Natural killer cell (primary cell): ENCODE measurements around the gene OSBPL9. TPM values are rescaled to one million over a fixed set of nuclear protein-coding genes. Genes with fewer than 3 reads are reported as not detected.
A peak's percentile ranks its signal among the peaks of the same experiment; 100 is the strongest.

Experiments used
- ATAC-seq, 3 donors: fragments of 150-1000 bp in 2 of 3; fragments of 200-7000 bp in 1 of 3; cut with Tn5 transposase; 1 replicate in 1 of 3; 2 replicates in 2 of 3; pipeline ENCODE4 v1.10.0; 2021; ENCODE audit warnings: mild to moderate bottlenecking in 2 of 3, moderate library complexity in 2 of 3
- DNase-seq, 2 donors: peaks; one replicate each; pipeline versions ENCODE4 v3.0.0 to v3.0.0-alpha.2; 2013 to 2021; ENCODE audit warnings: mixed read lengths in 1 of 2
- H3K27ac ChIP-seq: one replicate; pipeline ENCODE4 v1.5.1; 2013; ENCODE audit warnings: mild to moderate bottlenecking, low read length
- H3K27me3 ChIP-seq: one replicate; pipeline ENCODE4 v1.6.1; 2013; ENCODE audit warnings: low read length; ENCODE audit not compliant: control insufficient read depth, insufficient read depth
- H3K36me3 ChIP-seq: one replicate; pipeline ENCODE4 v1.6.1; 2013; ENCODE audit warnings: low read length; ENCODE audit not compliant: control insufficient read depth, insufficient read depth
- H3K4me1 ChIP-seq: one replicate; pipeline ENCODE4 v1.6.1; 2013; ENCODE audit warnings: low read length; ENCODE audit not compliant: control insufficient read depth, insufficient read depth
- H3K4me3 ChIP-seq: one replicate; pipeline ENCODE4 v1.5.1; 2013; ENCODE audit warnings: low read length
- H3K9me3 ChIP-seq: one replicate; pipeline ENCODE4 v1.6.1; 2013; ENCODE audit warnings: low read length; ENCODE audit not compliant: control insufficient read depth, insufficient read depth
- H3K27ac Mint-ChIP-seq, 2 donors: one replicate each; pipeline ENCODE4 v1.8.0; 2022; ENCODE audit warnings: mild to moderate bottlenecking in 2 of 2, mixed read lengths in 2 of 2, moderate library complexity in 1 of 2
- H3K27me3 Mint-ChIP-seq, 2 donors: one replicate each; pipeline ENCODE4 v1.8.0; 2022; ENCODE audit warnings: low read depth in 2 of 2, mixed read lengths in 2 of 2
- H3K36me3 Mint-ChIP-seq: one replicate; pipeline ENCODE4 v1.8.0; 2022; ENCODE audit warnings: mixed read lengths
- H3K4me1 Mint-ChIP-seq, 2 donors: one replicate each; pipeline ENCODE4 v1.8.0; 2022; ENCODE audit warnings: mixed read lengths in 2 of 2
- H3K4me3 Mint-ChIP-seq: one replicate; pipeline ENCODE4 v1.8.0; 2022; ENCODE audit warnings: mild to moderate bottlenecking, moderate library complexity, mixed read lengths
- H3K9me3 Mint-ChIP-seq, 2 donors: one replicate each; pipeline ENCODE4 v1.8.0; 2022; ENCODE audit warnings: mixed read lengths in 2 of 2
- CTCF ChIP-seq: fragments of 200-600 bp; IDR thresholded peaks from one replicate; pipeline ENCODE4 v1.8.0; 2022; ENCODE audit warnings: antibody characterized with exemption
- WGBS: methylation state at CpG from one replicate; pipeline ENCODE4 v1.1.7; 2013; ENCODE audit warnings: missing lambda C conversion rate; ENCODE audit not compliant: insufficient coverage; 5-methylcytosine and 5-hydroxymethylcytosine counted together
- intact Hi-C: fragments of 100-400 bp; cut with micrococcal nuclease; formaldehyde crosslinking; loops from one replicate; pipeline ENCODE4 v1.14.2; 2022
- total RNA-seq, 4 donors: library from RNA; stranded (reverse); fragments of 120-200 nt in 1 of 4; gene quantifications; one replicate each; pipeline versions ENCODE4 v1.2.3 to v1.2.4, GENCODE V29; 2013 to 2022

The OSBPL9 gene
- total RNA-seq, 3 donors from 2014 or later (not counting 1 experiment from before 2014, with no cell fraction given), result 53.0 to 72.6 (median 62.0) TPM

GRCh38 chr1:51819810-51820209 lies 202.9 kb downstream of the OSBPL9 start:
- no peak for ATAC-seq
- peaks cover 24% of the 10 kb centered on the region for H3K36me3 Mint-ChIP-seq
- Histone ChIP-seq H3K27ac (no peak overlapping the region), H3K27me3 (no peaks in the 10 kb centered on the region), H3K9me3 (no peaks in the 10 kb centered on the region), H3K4me1 (no peaks in the 10 kb centered on the region), H3K4me3 (no peak overlapping the region), H3K36me3 (peaks cover 75% of the 10 kb centered on the region)
- no peak overlapping the region for H3K27ac Mint-ChIP-seq
- H3K4me1 Mint-ChIP-seq, result no peaks in the 10 kb centered on the region
- no peaks in the 10 kb centered on the region for H3K27me3 Mint-ChIP-seq
- intact Hi-C loops, result no loop called here
- TF ChIP-seq CTCF, result no peak
- no peak overlapping the region for H3K4me3 Mint-ChIP-seq
- DNase-seq, result no peak
- WGBS, result no CpG with 5 or more reads among the region's 1 CpG
- no peaks in the 10 kb centered on the region for H3K9me3 Mint-ChIP-seq

GRCh38 chr1:51829058-51829457 lies 212.2 kb downstream of the OSBPL9 start:
- intact Hi-C loops, result no loop called here
- Mint-ChIP-seq H3K27me3 (no peaks in the 10 kb centered on the region), H3K9me3 (no peaks in the 10 kb centered on the region), H3K36me3 (no peaks in the 10 kb centered on the region), H3K27ac (peak overlapping the region in 1 of 2 donors; percentile 9), H3K4me3 (no peak overlapping the region), H3K4me1 (no peaks in the 10 kb centered on the region)
- Histone ChIP-seq H3K36me3 (peaks cover 52% of the 10 kb centered on the region), H3K27me3 (no peaks in the 10 kb centered on the region), H3K9me3 (no peaks in the 10 kb centered on the region), H3K4me3 (no peak overlapping the region), H3K27ac (no peak overlapping the region), H3K4me1 (no peaks in the 10 kb centered on the region)
- ATAC-seq, result no peak
- no peak for TF ChIP-seq CTCF
- DNase-seq, result no peak
- WGBS, result 100% methylated on average over 1 of the region's 2 CpGs

GRCh38 chr1:51833700-51834099 lies 216.8 kb downstream of the OSBPL9 start:
- Histone ChIP-seq H3K27me3 (no peaks in the 10 kb centered on the region), H3K4me1 (no peaks in the 10 kb centered on the region), H3K36me3 (peaks cover 43% of the 10 kb centered on the region), H3K4me3 (no peak overlapping the region), H3K27ac (no peak overlapping the region), H3K9me3 (no peaks in the 10 kb centered on the region)
- Mint-ChIP-seq H3K36me3 (no peaks in the 10 kb centered on the region), H3K4me3 (no peak overlapping the region), H3K27ac (no peak overlapping the region), H3K4me1 (peaks cover 7 to 14% of the 10 kb centered on the region in 2 donors), H3K9me3 (no peaks in the 10 kb centered on the region), H3K27me3 (no peaks in the 10 kb centered on the region)
- ATAC-seq, result no peak
- DNase-seq, result no peak
- 100% methylated on average over 2 of the region's 2 CpGs for WGBS
- intact Hi-C loops, result no loop called here
- no peak for TF ChIP-seq CTCF

GRCh38 chr1:51837243-51837642 lies 220.4 kb downstream of the OSBPL9 start:
- Histone ChIP-seq H3K27me3 (no peaks in the 10 kb centered on the region), H3K4me3 (no peak overlapping the region), H3K36me3 (peaks cover 37% of the 10 kb centered on the region), H3K9me3 (no peaks in the 10 kb centered on the region), H3K4me1 (no peaks in the 10 kb centered on the region), H3K27ac (no peak overlapping the region)
- intact Hi-C loops, result no loop called here
- WGBS, result 55% methylated on average over 1 of the region's 1 CpG
- ATAC-seq, result no peak
- Mint-ChIP-seq H3K4me1 (peaks cover 24 to 31% of the 10 kb centered on the region in 2 donors), H3K27ac (peak overlapping the region; percentile 30 to 56), H3K4me3 (no peak overlapping the region), H3K27me3 (no peaks in the 10 kb centered on the region), H3K36me3 (peaks cover 7% of the 10 kb centered on the region), H3K9me3 (no peaks in the 10 kb centered on the region)
- no peak for DNase-seq
- no peak for TF ChIP-seq CTCF
